CD4-positive, alpha-beta T cell treated with Interleukin-17A for 4 hours (primary cell): Measurements from ENCODE around the gene UCK1.
A peak's percentile ranks its signal among the peaks of the same experiment; 100 is the strongest.

Experiments
- DNase-seq: peaks from one replicate; pipeline ENCODE4 v3.0.0-alpha.2; 2020; ENCODE audit warnings: mixed read lengths

UCK1 gene

DNA sequence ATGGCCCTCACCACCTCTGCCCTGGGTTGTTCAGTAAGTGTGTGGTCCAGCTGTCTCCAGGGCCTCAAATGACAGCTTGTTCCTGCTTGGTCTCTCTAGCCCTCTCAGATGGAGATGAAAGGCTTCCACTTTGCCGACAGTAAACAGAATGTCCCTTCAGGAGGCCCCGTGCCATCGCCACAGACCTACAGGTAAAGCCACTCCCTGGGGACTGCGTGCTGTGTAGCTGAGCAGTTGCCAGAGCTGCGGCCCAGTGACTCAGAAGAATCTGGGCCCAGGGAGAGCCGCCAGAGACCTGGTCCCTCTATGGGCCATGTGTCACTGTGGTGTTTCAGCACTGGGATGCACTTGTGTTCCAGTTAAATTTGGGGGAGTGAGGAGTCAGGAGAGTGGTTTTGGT, 39.0 kb downstream of the UCK1 start:
- no peak for DNase-seq

DNA sequence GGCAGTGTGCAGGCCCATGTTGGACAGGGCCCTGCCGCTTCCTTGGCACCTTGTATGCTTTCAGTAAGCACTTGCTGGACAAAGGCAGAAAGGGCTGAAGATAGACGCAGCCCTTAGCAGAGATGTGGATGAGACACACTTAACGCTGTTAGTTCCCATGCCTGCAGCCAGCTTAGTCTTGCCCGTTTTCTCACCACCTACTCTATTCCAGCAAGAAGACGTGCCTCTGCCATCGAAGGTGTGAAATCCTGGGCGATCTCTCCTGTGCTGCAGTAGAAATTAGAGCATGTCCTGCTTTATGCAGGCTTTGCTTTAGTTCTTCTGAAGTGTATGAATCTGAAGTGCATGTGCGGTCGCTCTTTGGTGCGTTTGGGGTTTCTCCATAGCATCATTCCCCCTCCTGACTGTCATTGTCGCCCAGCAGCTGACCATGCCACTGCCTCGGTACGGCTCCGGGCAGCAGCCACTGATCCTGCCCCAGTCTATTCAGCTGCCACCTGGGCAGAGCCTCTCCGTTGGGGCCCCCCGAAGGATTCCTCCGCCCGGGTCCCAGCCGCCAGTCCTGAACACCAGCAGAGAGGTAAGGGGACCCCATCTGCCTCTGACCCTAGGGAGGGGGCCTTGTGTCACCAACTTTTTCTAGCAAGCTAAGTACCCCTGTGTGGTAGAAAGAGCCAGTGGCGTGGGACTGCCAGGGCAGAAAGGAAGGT, 39.9 kb downstream of the UCK1 start:
- DNase-seq = no peak

DNA sequence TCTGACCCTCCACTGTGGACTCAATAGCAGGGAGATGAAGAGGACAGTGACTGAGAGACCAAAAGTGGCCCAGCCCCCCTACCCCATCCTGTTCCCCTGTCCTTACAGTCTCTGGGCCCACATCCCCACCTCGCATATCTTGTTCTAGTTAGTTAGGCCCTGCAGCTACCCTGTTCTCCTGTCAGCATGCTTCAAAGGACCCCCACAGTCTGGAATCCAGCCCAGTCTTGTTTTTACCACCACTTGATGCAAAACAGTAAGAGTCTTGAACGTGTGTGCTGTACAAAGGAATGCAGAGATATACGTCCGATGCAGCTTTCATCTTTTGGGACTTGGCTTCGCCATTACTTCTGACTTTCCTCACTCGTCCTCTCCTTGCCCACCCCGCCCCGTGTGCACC, 40.5 kb downstream of the UCK1 start:
- DNase-seq = no peak

DNA sequence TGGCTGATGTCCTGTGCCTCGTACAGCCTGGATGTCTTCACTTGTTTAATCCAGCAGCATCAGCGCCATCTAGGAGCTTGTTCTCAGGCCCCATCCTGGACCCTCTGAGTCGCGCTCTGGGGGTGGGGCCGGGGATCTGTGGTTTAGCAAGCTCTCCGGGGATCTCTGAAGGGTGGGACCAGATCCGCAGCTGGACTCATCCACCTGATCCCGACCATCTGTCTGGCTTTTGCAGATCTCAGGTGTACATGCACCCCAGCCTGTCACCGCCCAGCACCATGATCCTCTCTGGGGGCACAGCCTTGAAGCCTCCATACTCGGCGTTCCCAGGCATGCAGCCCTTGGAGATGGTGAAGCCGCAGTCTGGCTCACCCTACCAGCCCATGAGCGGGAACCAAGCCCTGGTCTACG, 43.4 kb downstream of the UCK1 start:
- DNase-seq = no peak

DNA sequence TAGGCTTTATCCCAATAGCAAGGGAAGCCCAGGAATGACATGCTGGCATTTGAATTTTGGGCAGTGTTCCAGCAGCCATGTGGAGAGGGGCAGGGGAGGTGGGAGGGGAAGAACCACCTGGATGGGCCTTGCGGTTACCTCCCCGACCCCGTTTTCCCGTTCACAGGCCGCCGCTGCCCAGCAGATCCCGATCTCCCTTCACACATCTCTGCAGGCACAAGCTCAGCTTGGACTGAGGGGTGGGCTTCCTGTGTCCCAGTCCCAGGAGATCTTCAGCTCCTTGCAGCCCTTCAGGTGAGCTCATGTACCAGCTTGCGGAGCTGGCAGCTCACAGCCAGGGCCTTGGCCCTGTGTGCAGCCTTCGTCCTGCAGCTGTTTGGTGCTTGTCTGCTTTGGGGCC, 44.1 kb downstream of the UCK1 start:
- no peak for DNase-seq

DNA sequence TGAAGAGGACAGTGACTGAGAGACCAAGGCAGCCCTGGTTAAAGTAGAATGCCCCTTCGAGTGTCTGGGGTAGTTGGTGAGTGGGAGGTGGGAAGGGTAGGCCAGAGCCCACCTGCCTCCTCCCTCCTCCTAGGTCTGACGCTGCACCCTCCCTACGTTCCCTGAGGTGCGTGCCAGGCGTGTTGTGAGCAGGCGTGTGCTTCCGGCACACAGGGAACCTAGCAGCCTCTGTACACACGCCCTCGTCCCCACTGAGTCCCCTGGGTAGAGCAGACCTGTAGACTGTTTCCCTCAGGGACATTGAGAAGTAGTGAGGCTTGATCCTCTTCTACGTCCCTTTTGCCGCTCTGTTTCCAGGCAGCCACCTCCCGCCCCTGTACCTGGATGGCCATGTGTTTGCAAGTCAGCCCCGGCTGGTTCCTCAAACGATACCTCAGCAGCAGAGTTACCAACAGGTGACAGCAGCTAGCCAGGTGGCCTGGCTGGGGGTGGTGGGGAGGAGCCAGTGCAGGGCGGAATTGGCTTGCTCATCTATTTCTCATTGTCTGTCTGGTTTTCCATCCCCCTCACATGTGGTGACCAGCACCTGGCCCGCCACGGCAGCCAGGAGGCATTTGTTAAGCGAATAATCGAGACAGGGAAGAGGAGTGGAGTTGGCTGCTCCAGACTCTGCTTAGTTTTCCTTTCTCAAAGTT, 45.2 kb downstream of the UCK1 start:
- DNase-seq = no peak

DNA sequence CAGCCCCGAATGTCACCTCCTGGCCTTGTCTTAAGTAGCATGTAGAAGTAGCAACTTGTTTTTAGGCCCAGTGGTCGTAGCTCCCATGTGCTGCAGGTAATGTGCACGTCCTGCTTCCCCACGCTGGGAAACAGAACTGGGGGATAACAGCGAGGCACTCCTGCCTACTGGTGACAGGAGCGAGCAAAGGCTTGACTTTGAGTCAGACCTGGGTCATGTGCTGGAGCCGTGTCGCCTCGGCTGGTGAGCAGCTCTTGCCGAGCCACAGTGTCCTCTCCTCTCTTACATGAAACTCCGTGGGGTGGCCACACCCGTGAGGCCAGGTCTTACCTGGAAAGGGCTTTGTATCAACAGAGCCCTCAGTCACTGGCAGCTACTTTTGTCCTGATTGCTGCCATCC, 45.9 kb downstream of the UCK1 start:
- no peak for DNase-seq

DNA sequence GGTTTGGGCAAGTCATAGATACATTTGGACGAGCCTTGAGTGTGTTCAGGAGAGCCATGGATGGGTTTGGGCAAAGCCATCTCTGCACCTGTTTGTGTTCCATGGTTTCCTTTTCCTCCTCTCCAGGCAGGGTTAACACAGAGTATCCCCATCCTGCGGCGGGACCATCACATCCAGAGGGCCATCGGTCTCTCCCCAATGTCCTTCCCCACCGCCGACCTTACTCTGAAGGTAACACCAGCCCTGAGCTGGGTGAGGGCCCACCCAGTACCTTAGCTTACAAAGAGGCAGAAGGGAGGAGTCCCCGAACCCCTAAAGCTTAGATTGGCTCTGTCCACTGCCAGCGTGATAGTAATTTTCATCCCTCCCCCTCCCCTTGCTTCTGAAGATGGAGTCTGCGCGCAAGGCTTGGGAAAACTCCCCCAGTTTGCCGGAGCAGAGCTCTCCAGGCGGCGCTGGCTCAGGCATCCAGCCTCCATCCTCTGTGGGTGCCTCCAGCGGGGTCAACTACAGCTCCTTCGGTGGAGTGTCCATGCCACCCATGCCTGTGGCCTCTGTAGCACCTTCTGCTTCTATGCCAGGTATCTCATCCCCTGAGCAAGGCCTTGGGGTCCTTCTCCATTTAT, 46.4 kb downstream of the UCK1 start:
- DNase-seq = no peak

DNA sequence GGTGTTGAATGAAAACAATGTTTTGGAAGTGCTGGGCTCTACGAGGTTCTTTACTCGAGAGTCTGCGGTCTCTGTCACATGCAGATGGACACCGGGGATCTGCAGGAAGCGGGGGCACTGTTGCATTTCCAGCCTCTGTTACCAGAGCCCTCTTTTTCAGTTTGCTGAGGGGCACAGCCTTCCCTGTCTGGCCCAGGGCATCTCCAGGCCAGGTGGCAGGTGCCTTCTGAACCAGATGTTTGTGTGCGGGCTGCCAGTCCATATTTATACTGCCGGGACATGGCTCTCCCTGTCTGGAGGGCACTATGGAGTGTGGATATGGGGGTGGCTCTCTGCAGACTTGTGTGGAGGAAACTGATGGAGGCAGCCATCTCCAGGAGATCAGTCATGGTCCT, 47.0 kb downstream of the UCK1 start:
- DNase-seq = no peak

DNA sequence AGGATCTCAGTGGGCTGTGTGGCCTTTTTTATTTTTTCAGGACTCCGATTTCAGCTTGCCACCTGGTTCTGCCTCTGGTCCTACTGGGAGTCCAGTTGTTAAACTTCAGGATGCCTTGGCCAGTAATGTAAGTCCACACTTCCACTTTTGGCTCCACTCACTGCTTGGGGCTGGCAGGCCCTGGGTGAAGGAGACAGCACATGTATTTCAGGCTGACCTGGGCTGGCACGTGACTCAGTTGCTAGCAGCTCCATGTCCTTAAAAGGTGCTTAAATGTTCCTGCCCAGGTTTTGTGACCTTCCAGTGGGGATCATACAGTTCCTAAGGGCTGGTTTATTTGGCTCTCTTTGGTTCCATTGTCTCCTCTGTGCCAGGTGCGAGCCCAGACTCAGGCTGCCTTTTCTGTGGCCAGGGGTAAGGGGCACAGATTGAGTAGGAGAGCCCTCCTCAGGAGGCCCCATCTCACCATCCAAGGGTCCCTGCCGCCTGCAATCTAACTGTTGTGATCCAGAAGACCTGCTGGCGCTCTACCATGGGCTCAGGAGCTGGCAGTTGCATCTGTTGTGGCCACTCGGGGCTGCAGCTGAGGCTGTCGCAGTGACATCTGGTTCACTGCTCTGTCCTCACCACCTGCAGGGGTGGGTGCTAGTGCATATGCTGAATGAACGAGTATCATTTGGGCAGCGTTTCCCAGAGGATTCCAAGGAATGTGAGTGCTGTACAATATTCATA, 47.6 kb downstream of the UCK1 start:
- DNase-seq = no peak

DNA sequence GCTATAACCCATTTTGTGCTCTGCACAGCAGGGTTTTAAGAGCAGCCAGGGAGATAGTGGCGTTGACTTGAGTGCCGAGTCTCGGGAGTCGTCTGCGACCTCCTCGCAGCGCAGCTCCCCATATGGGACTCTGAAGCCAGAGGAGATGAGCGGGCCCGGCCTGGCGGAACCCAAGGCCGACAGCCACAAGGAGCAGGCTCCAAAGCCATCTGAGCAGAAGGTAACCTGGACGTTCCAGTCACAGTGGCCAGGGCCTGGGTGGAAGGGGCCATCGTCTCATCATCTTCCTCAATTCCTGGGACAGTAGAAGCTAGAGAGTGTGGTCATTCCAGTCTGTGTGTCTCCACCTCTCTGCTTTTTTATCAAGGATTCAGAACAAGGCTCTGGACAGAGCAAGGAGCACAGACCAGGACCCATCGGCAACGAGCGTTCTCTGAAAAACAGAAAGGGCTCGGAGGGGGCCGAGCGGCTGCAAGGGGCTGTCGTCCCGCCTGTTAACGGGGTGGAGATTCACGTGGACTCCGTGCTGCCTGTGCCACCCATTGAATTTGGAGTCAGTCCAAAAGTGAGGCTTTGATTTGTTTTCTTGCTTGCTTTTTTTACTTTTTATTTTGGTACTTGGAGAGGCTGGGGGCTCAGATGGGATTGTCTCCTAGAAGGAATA, 48.6 kb downstream of the UCK1 start:
- DNase-seq = no peak

DNA sequence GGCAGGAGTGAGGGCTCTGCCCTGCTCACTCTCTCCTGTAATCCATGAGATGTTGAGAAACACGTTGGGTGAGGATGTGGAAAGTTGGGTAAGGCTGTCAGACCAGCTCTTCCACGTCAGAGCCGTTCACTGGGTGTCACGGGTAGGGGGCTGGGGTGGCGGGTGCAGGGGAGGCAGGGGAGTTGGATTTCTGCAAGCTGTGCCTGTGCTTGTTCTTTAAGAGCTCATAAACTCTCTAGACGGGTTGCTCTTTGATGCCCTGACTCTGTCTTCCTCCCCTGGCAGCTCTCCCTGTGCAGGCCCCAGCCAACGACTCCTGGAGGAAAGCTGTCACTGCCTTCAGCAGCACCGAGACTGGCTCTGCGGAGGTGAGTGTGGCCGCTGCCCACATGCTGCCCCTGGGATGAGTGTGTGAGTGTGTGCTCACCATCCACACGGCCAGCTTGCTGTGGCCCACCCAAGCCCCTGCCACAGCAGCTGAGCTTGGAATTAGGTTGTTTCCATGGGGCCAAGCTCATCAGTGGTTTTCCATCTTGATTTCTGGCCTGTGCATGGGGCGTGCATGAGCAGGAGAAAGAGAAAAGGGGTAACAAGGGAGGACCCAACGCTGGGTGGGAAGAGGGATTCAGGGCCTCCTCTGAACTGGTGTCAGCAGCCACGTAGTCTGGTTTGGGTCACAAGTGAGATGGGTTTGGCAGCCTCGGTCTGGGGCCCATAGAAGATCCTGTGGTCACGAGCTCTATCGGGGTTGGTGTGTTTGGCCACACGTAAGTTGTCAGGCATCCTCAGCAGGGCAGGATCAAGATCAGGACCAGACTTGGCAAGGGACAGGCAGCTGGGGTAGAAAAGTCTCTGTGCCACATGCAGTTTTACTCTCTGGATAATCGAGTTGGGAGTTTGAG, 49.4 kb downstream of the UCK1 start:
- DNase-seq = no peak

DNA sequence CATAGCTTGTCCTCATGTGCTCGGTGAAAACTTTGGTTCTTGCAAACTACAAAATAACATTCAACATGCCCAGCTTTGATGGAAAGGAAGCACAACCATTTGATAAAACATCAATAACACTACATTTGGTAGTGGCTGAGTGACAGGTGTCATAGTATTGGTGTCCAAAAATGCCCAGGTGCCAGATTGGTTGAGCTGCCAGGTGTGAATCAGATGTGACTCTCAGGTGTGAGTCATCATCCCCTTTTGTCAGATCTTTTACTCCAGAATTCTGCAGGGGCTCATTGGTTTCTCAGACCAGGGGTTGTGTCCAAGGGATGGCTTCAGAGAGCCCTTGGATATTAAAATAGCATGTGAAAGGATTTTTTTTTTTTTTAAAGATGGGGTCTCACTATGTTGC, 50.8 kb downstream of the UCK1 start:
- peak; percentile 26 for DNase-seq

DNA sequence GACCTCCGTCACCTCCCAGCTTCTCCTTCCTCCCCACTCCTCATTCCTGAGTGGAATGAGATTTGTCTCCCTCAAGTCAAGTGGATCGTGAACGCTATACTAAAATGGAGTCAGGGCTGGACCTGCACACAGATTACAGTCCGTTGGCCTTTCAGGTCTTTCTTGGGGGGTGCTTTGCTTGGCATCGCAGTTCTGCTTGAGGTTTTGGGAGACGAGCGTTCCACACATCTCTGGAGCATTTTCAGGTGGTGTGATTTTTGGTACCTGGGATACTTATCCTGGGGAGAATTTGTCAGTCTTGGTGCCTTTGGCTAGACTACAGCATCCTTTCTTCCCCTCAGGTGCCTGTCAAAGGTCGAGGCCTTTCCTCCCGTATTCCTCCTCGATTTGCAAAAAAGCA, 52.2 kb downstream of the UCK1 start:
- no peak for DNase-seq

DNA sequence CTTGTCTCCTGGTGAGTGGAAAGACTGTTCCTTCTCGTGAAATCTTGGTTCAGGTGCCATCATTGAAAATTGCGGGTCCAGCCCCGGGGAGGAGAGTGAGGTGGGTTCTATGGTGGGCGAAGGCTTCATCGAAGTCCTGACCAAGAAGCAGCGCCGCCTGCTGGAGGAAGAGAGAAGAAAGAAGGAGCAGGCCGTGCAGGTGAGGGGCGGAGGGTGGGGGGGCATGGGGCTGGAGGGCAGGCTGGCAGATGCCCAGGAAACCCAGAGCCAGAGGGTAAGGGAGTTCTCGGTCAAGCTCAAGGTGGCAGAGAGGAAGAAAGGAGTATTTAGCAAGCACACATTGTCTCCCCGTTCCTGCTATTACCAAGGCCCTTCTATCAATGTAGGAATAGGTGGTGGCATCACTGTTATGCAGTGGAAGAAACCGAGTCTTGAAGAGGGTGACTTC, 52.6 kb downstream of the UCK1 start:
- peak; percentile 73 for DNase-seq

DNA sequence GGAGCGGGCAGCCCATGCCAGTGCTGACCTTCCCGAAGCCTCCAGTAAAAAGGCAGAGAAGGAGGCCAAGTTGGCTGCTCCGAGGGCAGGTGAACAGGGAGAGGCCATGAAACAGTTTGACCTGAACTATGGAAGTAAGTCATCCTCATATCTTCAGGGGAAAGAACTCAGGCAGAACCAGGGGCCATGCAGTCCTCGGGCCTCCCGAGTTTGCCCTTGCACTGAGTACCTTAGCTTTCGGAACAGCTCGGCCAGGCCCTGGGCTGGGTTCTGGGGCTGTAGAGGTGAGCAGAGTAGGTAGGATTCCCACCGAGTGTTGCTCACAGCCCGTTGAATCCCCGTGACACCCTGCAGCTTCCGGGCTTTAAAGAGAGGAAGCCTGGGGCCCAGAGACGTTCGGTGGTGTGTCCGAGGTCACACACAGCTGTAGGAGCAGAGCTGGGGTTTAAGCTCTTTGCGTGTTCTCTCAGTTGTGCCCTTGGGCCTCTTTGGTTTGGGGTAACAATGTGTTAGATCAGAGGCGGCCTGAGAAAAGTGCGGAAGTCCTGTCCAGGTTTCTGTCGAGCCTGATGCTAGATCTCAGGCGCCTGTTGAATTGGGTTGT, 53.1 kb downstream of the UCK1 start:
- DNase-seq = no peak

DNA sequence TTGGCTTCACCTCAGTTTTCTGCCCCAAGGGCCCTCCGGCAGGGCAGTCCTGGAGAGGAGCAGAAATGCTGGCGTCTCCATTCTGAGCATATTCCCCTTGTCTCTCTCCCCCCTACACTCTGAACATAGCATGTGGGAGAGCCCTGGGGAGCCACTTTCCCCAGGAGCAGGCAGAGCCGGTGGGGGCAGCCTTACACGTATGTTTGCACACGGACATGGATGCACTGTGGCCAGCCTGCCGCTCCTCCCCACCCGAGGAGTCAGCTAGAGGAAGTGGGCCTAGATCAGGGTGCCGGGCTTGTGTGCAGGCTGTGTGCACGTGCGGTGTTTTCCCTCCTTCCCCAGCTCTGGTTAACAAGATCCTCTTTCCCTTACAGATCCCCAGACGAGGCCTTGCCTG, 53.7 kb downstream of the UCK1 start:
- DNase-seq = no peak

DNA sequence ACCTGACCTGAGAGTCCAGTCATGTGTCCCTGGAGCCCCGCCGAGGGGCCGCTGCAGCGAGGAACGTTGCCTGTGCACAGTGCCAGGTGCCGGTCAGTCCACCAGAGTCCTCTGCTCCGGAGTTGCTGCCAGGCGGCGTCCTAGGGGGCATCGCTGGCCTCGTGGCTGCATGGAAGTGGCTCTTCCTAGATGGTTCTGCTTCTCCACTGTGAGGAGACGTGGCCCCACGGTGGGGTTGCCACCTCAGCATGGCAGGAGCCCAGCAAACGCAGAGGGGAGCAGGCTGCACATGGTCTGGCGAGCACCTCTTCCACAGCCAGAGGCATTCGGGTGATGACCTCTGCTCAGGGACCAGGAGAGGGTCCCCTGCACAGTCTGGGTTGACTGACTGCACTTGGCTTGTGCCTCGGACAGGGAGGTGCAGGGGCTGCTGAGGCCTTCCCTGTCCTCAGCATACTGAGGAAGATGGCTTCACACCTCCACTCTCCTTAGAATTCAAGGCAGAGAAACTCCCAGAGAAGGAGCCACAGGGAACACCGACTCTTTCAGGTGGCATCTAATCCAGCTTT, 54.2 kb downstream of the UCK1 start:
- DNase-seq = no peak

DNA sequence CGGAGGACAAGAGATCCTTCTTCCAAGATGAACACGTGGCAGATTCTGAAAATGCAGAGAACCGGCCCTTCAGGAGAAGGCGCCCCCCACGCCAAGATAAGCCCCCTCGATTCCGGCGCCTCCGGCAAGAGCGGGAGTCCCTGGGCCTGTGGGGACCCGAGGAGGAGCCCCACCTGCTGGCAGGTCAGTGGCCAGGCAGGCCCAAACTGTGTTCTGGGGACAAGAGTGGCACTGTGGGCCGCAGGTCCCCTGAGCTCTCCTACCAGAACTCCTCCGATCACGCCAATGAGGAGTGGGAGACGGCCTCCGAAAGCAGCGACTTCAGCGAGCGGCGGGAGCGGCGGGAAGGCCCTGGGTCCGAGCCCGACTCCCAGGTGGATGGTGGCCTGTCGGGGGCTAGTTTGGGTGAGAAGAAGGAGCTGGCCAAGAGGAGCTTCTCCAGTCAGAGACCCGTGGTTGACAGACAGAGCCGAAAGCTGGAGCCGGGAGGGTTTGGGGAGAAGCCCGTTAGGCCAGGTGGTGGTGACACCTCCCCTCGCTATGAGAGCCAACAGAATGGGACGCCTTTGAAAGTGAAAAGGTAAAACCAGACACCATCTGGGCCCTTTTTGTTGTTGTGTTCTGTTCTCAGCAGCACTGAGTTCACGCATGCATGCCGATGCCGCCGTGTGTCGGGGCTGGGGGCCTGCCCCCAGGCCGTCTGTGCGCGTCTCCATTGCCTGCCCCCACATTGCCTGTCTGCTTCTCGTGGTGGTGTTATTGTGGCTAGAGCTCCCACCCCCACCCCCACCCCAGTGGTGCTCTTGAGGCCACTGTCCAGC, 54.9 kb downstream of the UCK1 start:
- no peak for DNase-seq
